Measurements from ENCODE around the gene SH3BP4. TPM values are rescaled to one million over a fixed set of nuclear protein-coding genes. Genes with fewer than 3 reads are reported as not detected.

Gene SH3BP4
- total RNA-seq, 1 donor from 2014 or later, result 58.6 TPM

DNA sequence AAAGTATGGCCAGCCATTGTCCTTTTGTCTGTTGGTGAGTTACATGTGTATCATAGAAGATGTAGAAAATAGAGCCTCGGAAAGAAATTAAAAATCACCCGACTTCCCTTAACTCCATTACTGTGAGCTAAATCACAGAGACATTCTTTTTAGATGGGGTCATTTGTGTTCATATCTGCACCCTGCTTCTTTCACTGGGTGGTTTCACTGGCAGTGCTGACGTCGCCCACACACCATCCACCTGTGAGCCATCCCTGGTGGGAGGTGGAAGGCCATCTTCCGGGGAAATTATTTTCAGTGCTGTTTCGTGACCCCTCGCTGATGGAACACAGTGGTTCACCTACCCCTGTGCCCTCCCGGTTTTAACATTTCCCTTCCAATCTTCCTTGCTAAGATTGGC, 21.2 kb downstream of the SH3BP4 start:
- Mint-ChIP-seq H3K4me1 (ENCODE audit: unreplicated experiment) (peaks cover 34% of the 10 kb centered on the region), H3K27ac (ENCODE audit: unreplicated experiment) (peak overlapping the region; percentile 22), H3K36me3 (ENCODE audit: low read depth, unreplicated experiment) (peaks cover 12% of the 10 kb centered on the region), H3K4me3 (ENCODE audit: unreplicated experiment) (no peak overlapping the region), H3K27me3 (ENCODE audit: unreplicated experiment) (no peaks in the 10 kb centered on the region), H3K9me3 (ENCODE audit: unreplicated experiment) (no peaks in the 10 kb centered on the region)
- DNase-seq (ENCODE audit: low spot score), result no peak
- TF ChIP-seq, protein P1, sequence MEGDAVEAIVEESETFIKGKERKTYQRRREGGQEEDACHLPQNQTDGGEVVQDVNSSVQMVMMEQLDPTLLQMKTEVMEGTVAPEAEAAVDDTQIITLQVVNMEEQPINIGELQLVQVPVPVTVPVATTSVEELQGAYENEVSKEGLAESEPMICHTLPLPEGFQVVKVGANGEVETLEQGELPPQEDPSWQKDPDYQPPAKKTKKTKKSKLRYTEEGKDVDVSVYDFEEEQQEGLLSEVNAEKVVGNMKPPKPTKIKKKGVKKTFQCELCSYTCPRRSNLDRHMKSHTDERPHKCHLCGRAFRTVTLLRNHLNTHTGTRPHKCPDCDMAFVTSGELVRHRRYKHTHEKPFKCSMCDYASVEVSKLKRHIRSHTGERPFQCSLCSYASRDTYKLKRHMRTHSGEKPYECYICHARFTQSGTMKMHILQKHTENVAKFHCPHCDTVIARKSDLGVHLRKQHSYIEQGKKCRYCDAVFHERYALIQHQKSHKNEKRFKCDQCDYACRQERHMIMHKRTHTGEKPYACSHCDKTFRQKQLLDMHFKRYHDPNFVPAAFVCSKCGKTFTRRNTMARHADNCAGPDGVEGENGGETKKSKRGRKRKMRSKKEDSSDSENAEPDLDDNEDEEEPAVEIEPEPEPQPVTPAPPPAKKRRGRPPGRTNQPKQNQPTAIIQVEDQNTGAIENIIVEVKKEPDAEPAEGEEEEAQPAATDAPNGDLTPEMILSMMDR (IDR thresholded peaks at IDR 0.05; ENCODE audit: unreplicated experiment), result no peak

- no peak for DNase-seq (ENCODE audit: low spot score)
- H3K27ac Mint-ChIP-seq (ENCODE audit: unreplicated experiment), result peak overlapping the region; percentile 48
- H3K4me3 Mint-ChIP-seq (ENCODE audit: unreplicated experiment), result peak overlapping the region; percentile 62
- H3K9me3 Mint-ChIP-seq (ENCODE audit: unreplicated experiment), result no peaks in the 10 kb centered on the region
- H3K4me1 Mint-ChIP-seq (ENCODE audit: unreplicated experiment), result peaks cover 38% of the 10 kb centered on the region
- peaks cover 18% of the 10 kb centered on the region for H3K36me3 Mint-ChIP-seq (ENCODE audit: low read depth, unreplicated experiment)
- H3K27me3 Mint-ChIP-seq (ENCODE audit: unreplicated experiment), result peaks cover 2% of the 10 kb centered on the region
- TF ChIP-seq, protein P1 (IDR thresholded peaks at IDR 0.05; ENCODE audit: unreplicated experiment), result no peak
Measured at GRCh38 chr2:234974501-234975385, 22.9 kb downstream of the SH3BP4 start.

DNA sequence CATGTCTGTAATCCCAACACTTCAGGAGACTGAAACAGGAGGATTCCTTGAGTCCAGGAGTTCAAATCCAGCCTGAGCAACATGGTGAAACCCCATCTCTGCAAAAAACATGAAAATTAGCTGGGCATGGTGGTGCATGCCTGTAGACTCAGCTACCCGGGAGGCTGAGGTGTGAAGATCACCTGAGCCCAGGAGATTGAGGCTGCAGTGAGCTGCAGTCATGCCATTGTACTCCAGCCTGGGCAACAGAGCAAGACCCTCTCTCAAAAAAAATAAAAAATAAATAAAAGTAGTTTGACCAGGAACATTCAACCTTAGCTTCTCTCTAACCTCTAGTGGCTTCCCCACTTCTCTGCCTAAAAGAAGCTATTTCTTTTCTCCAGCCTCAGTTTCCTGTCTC, 23.8 kb downstream of the SH3BP4 start:
- Mint-ChIP-seq H3K27ac (ENCODE audit: unreplicated experiment) (no peak overlapping the region), H3K9me3 (ENCODE audit: unreplicated experiment) (no peaks in the 10 kb centered on the region), H3K4me1 (ENCODE audit: unreplicated experiment) (peaks cover 43% of the 10 kb centered on the region), H3K36me3 (ENCODE audit: low read depth, unreplicated experiment) (peaks cover 13% of the 10 kb centered on the region), H3K27me3 (ENCODE audit: unreplicated experiment) (peaks cover 2% of the 10 kb centered on the region), H3K4me3 (ENCODE audit: unreplicated experiment) (no peak overlapping the region)
- DNase-seq (ENCODE audit: low spot score), result no peak
- TF ChIP-seq, protein P1 (IDR thresholded peaks at IDR 0.05; ENCODE audit: unreplicated experiment), result no peak

- peaks cover 54% of the 10 kb centered on the region for H3K4me1 Mint-ChIP-seq (ENCODE audit: unreplicated experiment)
Measured at GRCh38 chr2:234976479-234977227, 24.8 kb downstream of the SH3BP4 start.

More at GRCh38 chr2:234976479-234977227, 24.8 kb downstream of the SH3BP4 start:
- H3K4me3 Mint-ChIP-seq (ENCODE audit: unreplicated experiment), result no peak overlapping the region
- no peak for DNase-seq (ENCODE audit: low spot score)
- H3K27me3 Mint-ChIP-seq (ENCODE audit: unreplicated experiment), result peaks cover 6% of the 10 kb centered on the region
- H3K9me3 Mint-ChIP-seq (ENCODE audit: unreplicated experiment), result no peaks in the 10 kb centered on the region
- TF ChIP-seq, protein P1 (IDR thresholded peaks at IDR 0.05; ENCODE audit: unreplicated experiment), result no peak
- H3K27ac Mint-ChIP-seq (ENCODE audit: unreplicated experiment), result no peak overlapping the region
- peaks cover 8% of the 10 kb centered on the region for H3K36me3 Mint-ChIP-seq (ENCODE audit: low read depth, unreplicated experiment)
